Measurements from ENCODE around the gene DNAH10.
"Not testable (repeated sequence)": the region's sequence is repeated elsewhere in the genome, so short reads cannot be mapped to it uniquely, and the experiment has no call there.

Gene DNAH10

GRCh38 chr12:123943816-123944215 lies 181.7 kb downstream of the DNAH10 start:
- Histone ChIP-seq H3K4me3 (ENCODE audit: low read length) (no peak overlapping the region), H3K9me3 (ENCODE audit: insufficient read depth, low read depth, low read length) (peaks cover 5% of the 10 kb centered on the region; the same call in 1 of the 2 replicates), H3K9ac (ENCODE audit: low read depth, low read length) (no peak overlapping the region), H3K27me3 (ENCODE audit: insufficient read depth, low read length) (peaks cover 2% of the 10 kb centered on the region; the same call in 1 of the 2 replicates), H3K4me1 (ENCODE audit: insufficient read depth, low read length) (no peaks in the 10 kb centered on the region), H3K27ac (ENCODE audit: low read depth, low read length) (no peak overlapping the region), H3K36me3 (ENCODE audit: insufficient read depth, low read length) (no peaks in the 10 kb centered on the region)
- WGBS = 85% methylated on average over 5 of the region's 5 CpGs

DNA sequence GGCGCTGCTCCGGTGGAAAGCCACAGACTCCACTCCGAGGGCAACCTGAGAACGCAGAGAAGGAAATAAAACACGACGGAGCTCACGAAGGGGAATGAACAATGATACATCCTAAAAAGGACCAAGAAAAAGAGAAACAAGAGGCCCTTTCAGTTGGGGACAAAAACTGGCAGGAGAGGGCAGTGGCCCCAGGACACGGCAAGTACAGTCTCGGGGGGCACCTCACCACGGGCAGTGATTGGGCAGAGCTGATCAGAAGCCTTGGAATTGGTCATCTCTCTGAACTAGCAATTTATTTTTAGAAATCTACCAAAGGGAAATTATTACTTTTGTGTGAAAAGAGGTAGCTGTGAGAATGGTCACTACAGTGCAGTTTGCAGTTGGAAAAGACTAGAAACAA lies 182.6 kb downstream of the DNAH10 start:
- H3K9me3 ChIP-seq (ENCODE audit: insufficient read depth, low read depth, low read length) = peaks cover 5% of the 10 kb centered on the region; the same call in 1 of the 2 replicates

DNA sequence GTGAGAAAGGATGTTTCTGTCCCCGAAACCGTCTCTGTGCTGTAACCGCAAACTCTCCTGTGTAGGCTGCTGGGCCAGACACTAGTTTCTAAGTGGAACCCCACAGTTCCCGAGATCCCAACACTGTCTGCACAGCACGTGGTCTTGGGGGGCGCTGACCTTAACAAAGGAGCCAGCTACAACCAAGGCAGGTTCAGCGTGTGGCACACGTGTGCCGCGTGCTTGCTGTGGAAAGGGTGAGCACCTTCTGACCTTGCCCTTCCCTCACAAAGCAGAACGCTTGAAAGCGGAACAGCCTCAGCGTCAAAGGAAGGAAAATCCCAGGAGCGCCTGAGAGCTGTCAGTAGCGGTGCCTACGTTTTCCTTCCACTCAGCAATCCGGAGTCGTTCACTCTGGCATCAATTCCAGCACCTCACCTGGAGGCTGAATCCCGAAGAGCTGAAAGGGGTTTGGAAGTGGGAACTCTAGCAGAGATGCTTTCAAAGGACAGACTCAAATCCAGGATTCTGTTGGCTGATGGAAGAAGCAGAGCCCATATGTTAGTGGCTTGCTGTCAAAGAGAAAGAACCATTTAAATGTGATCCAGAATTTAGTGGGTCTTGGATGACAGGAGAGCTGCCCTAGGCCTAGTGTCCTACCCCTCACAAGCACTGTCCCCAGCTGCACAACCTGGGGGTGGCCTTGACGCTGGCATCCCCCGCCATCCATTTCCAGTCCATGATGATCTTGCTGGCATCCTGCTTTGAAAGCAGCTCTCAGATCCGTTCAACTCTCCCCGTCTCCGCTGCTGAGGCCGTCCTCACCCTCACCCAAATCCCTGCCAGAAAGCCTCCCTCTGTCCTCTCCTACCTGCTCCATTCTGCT lies 183.4 kb downstream of the DNAH10 start:
- Histone ChIP-seq H3K36me3 (ENCODE audit: insufficient read depth, low read length) (no peaks in the 10 kb centered on the region), H3K27me3 (ENCODE audit: insufficient read depth, low read length) (peaks cover 12% of the 10 kb centered on the region; the same call in 1 of the 2 replicates), H3K27ac (ENCODE audit: low read depth, low read length) (no peak overlapping the region), H3K9me3 (ENCODE audit: insufficient read depth, low read depth, low read length) (peaks cover 5% of the 10 kb centered on the region; the same call in 1 of the 2 replicates), H3K9ac (ENCODE audit: low read depth, low read length) (no peak overlapping the region), H3K4me3 (ENCODE audit: low read length) (no peak overlapping the region), H3K4me1 (ENCODE audit: insufficient read depth, low read length) (no peaks in the 10 kb centered on the region)
- WGBS = 88% methylated on average over 25 of the region's 25 CpGs

More for the DNA sequence above, 182.6 kb downstream of the DNAH10 start:
- no peak overlapping the region for H3K4me3 ChIP-seq (ENCODE audit: low read length)
- 95% methylated on average over 10 of the region's 10 CpGs for WGBS
- H3K9ac ChIP-seq (ENCODE audit: low read depth, low read length) = no peak overlapping the region
- no peak overlapping the region for H3K27ac ChIP-seq (ENCODE audit: low read depth, low read length)
- H3K36me3 ChIP-seq (ENCODE audit: insufficient read depth, low read length) = no peaks in the 10 kb centered on the region
- H3K4me1 ChIP-seq (ENCODE audit: insufficient read depth, low read length) = no peaks in the 10 kb centered on the region
- peaks cover 4% of the 10 kb centered on the region; the same call in 1 of the 2 replicates for H3K27me3 ChIP-seq (ENCODE audit: insufficient read depth, low read length)

- Histone ChIP-seq H3K27me3 (ENCODE audit: insufficient read depth, low read length) (peaks cover 12% of the 10 kb centered on the region; the same call in 1 of the 2 replicates), H3K9me3 (ENCODE audit: insufficient read depth, low read depth, low read length) (peaks cover 5% of the 10 kb centered on the region; the same call in 1 of the 2 replicates), H3K36me3 (ENCODE audit: insufficient read depth, low read length) (no peaks in the 10 kb centered on the region), H3K4me3 (ENCODE audit: low read length) (no peak overlapping the region), H3K4me1 (ENCODE audit: insufficient read depth, low read length) (no peaks in the 10 kb centered on the region), H3K9ac (ENCODE audit: low read depth, low read length) (no peak overlapping the region), H3K27ac (ENCODE audit: low read depth, low read length) (no peak overlapping the region)
- 89% methylated on average over 8 of the region's 8 CpGs for WGBS
Measured at GRCh38 chr12:123946152-123946515, 184.0 kb downstream of the DNAH10 start.

DNA sequence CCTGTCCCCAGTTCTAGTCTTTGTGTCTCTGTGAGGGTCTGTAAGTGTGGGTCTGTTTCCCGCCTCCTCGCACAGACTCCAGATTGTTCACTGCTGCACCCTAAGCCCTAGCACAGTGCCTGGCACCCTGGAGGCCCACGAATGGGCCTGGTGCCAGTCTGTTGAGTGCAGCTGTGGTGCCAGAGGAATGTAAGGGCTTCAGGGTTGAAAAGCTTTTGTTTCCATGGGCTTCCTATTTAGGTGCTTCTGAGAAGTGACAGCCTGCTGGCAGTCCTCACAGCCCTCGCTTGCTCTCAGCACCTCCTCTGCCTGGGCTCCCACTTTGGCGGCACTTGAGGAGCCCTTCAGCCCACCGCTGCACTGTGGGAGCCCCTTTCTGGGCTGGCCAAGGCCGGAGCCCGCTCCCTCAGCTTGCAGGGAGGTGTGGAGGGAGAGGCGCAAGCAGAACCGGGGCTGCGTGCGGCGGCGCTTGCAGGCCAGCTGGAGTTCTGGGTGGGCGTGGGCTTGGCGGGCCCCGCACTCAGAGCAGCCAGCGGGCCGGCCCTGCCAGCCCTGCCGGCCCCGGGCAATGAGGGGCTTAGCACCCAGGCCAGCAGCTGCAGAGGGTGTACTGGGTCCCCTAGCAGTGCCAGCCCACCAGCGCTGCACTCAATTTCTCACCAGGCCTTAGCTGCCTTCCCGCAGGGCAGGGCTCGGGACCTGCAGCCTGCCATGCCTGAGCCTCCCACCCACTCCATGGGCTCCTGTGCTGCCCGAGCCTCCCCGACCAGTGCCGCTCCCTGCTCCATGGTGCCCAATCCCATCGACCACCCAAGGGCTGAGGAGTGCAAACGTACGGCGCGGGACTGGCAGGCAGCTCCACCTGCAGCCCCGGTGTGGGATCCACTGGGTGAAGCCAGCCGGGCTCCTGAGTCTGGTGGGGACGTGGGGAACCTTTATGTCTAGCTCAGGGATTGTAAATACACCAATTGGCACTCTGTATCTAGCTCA lies 184.7 kb downstream of the DNAH10 start:
- H3K4me3 ChIP-seq (ENCODE audit: low read length); H3K9ac ChIP-seq (ENCODE audit: low read depth, low read length); H3K9me3 ChIP-seq (ENCODE audit: insufficient read depth, low read depth, low read length); H3K36me3 ChIP-seq (ENCODE audit: insufficient read depth, low read length); H3K27ac ChIP-seq (ENCODE audit: low read depth, low read length); H3K4me1 ChIP-seq (ENCODE audit: insufficient read depth, low read length): not testable (repeated sequence)
- H3K27me3 ChIP-seq (ENCODE audit: insufficient read depth, low read length) = peaks cover 18% of the 10 kb centered on the region; the same call in 1 of the 2 replicates
- 95% methylated on average over 33 of the region's 35 CpGs for WGBS

GRCh38 chr12:123947531-123947930 lies 185.4 kb downstream of the DNAH10 start:
- H3K36me3 ChIP-seq (ENCODE audit: insufficient read depth, low read length); H3K4me1 ChIP-seq (ENCODE audit: insufficient read depth, low read length); H3K9ac ChIP-seq (ENCODE audit: low read depth, low read length); H3K27ac ChIP-seq (ENCODE audit: low read depth, low read length); H3K9me3 ChIP-seq (ENCODE audit: insufficient read depth, low read depth, low read length); H3K4me3 ChIP-seq (ENCODE audit: low read length): not testable (repeated sequence)
- WGBS = 92% methylated on average over 6 of the region's 7 CpGs
- H3K27me3 ChIP-seq (ENCODE audit: insufficient read depth, low read length) = peaks cover 23% of the 10 kb centered on the region

DNA sequence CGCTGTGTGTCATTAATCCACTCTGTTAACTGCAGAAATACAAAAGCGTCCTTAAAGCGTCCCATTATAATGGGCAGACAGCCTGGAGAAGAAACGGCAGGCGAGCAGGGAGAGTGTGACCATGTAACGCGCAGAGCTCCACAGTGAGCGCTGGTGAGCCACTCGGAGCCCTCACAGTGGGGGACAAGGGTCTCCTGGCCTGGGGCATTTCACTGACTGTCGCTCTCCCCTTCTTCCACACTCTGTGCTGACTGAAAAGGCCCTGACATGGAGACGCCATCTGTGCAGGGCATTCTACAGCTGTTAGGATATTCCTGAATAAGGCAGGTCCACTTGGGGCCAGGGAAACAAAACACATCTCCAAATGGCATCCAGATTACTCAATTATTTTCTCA lies 186.3 kb downstream of the DNAH10 start:
- Histone ChIP-seq H3K4me3 (ENCODE audit: low read length) (no peak overlapping the region), H3K9me3 (ENCODE audit: insufficient read depth, low read depth, low read length) (no peaks in the 10 kb centered on the region), H3K9ac (ENCODE audit: low read depth, low read length) (no peak overlapping the region), H3K27me3 (ENCODE audit: insufficient read depth, low read length) (peaks cover 31% of the 10 kb centered on the region), H3K36me3 (ENCODE audit: insufficient read depth, low read length) (no peaks in the 10 kb centered on the region), H3K4me1 (ENCODE audit: insufficient read depth, low read length) (no peaks in the 10 kb centered on the region), H3K27ac (ENCODE audit: low read depth, low read length) (no peak overlapping the region)
- 85% methylated on average over 11 of the region's 11 CpGs for WGBS

- Histone ChIP-seq H3K9me3 (ENCODE audit: insufficient read depth, low read depth, low read length) (no peaks in the 10 kb centered on the region), H3K4me1 (ENCODE audit: insufficient read depth, low read length) (no peaks in the 10 kb centered on the region), H3K4me3 (ENCODE audit: low read length) (no peak overlapping the region), H3K9ac (ENCODE audit: low read depth, low read length) (no peak overlapping the region), H3K36me3 (ENCODE audit: insufficient read depth, low read length) (no peaks in the 10 kb centered on the region), H3K27me3 (ENCODE audit: insufficient read depth, low read length) (peaks cover 33% of the 10 kb centered on the region), H3K27ac (ENCODE audit: low read depth, low read length) (no peak overlapping the region)
- 85% methylated on average over 19 of the region's 19 CpGs for WGBS
Measured at GRCh38 chr12:123948796-123949769, 187.0 kb downstream of the DNAH10 start.

DNA sequence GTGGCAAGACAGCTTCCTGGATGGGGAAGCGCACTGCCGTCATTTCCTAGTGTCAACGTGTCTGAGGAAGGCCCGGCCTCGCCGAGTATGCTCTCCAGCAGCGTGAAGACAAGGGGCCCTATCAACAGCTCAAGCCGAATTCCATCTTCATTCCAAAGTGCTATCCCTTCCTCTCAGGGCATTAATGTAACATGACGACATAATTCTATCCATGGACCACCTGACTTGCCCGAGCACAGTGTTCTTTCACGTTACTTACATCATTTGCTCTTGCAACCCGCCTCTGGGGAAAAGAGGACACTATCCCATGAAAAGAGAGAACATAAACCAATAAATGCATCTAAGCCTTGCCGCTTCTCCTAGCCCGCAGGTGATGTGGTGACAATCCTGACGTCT lies 187.7 kb downstream of the DNAH10 start:
- Histone ChIP-seq H3K4me3 (ENCODE audit: low read length) (no peak overlapping the region), H3K9me3 (ENCODE audit: insufficient read depth, low read depth, low read length) (no peaks in the 10 kb centered on the region), H3K4me1 (ENCODE audit: insufficient read depth, low read length) (no peaks in the 10 kb centered on the region), H3K27me3 (ENCODE audit: insufficient read depth, low read length) (peaks cover 38% of the 10 kb centered on the region), H3K9ac (ENCODE audit: low read depth, low read length) (no peak overlapping the region), H3K27ac (ENCODE audit: low read depth, low read length) (no peak overlapping the region), H3K36me3 (ENCODE audit: insufficient read depth, low read length) (no peaks in the 10 kb centered on the region)
- WGBS = 90% methylated on average over 15 of the region's 15 CpGs
